GM19372 (cell line): ENCODE data around the gene PGM3.
A peak's percentile ranks its signal among the peaks of the same experiment; 100 is the strongest.
"Not testable (repeated sequence)": the region's sequence is repeated elsewhere in the genome, so short reads cannot be mapped to it uniquely, and the experiment has no call there.

Experiments
- ATAC-seq: cut with Tn5 transposase; IDR thresholded peaks from one replicate; pipeline ENCODE4 v1.9.1; 2021; ENCODE audit warnings: mild to moderate bottlenecking, low read depth, moderate library complexity; ENCODE audit not compliant: unreplicated experiment

PGM3 gene, protein sequence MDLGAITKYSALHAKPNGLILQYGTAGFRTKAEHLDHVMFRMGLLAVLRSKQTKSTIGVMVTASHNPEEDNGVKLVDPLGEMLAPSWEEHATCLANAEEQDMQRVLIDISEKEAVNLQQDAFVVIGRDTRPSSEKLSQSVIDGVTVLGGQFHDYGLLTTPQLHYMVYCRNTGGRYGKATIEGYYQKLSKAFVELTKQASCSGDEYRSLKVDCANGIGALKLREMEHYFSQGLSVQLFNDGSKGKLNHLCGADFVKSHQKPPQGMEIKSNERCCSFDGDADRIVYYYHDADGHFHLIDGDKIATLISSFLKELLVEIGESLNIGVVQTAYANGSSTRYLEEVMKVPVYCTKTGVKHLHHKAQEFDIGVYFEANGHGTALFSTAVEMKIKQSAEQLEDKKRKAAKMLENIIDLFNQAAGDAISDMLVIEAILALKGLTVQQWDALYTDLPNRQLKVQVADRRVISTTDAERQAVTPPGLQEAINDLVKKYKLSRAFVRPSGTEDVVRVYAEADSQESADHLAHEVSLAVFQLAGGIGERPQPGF

DNA sequence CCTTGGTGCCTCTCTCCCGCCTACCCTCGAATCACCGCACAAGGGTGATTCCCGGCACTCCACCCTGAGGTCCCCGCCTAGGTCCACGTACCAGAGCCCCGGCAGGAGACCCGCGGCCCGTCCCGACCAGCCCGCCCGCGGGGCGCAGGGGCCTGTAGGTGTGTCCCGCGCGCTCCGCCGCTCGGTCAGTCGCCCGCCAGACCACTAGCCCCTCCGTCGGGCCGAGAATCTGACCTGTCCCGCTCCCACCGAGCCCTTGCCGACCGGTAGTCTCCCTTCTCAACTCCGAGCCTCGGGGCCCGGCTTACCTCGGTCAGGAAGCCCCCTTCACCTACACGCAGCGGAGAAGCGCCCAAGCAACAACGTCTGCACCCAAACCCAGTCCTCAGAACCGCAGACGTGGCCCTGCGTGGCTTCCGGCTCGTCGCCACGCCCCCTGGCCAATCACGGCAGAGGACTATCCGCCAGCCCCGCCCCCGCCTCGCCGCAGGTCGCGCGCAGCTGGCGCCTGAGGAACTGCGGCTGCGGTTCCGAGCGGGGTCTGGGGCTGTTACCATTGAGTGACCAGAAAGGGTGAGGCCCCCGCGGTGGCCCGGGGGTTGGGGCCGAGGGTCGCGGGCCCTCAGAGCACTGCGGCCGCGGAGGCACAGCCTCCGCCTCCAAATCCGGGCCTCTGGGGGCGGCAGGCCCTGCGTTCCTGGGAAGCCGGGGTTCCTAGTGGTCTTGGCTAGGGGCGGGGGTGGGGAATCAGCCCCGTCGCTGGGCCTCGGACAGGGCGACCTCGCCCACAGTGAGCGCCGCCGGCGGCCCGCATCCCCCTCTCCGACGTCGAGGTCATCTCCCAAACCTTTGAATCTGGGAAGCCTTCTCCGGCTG is at the start of gene PGM3, which contains the start of gene RWDD2A:
Gene PGM3, minus strand, starts transcription at position 395 of the 876 bp plus-strand sequence. CDS start 2,253 bp downstream, outside the sequence.
Gene RWDD2A, plus strand, starts transcription at position 487 of the 876 bp plus-strand sequence. CDS start 1,095 bp downstream, outside the sequence.
- ATAC-seq = peak; percentile 97

DNA sequence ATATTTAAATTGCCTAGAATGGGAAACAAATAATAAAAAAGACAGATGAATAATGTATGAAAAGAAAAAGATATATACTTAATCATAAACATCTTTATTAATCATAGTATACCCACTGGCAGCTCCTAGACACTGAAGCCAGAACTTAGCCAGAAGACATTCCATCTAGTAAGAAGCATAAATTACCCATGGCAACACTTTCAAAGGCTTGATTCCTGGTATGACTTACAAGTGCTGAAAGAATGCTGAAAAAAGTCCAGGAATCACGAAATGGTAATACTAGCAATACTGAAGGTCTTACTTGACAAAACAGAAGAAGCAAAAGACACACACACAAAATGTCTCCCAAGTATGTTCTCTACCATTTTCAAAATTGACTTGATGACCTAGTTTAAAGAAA is 38.1 kb upstream of the PGM3 start:
- ATAC-seq = no peak

DNA sequence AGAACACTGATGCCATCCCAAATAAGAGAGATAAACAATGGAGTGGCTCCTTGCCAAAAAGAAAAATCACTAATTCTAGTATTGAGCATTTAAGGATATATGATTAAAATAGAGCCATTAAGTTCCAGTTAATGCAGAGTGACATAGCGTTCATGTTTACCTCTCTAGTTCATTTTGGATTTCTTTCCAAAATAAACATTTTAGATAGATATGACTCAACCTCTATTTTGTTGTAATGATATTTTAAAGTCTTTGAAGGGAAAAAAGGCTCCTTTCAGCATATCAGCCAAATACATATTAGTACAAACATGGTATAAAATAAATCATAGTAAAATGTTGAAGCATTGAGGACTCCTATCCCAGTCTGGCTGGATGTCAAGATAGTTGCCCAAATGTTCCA is 33.5 kb upstream of the PGM3 start:
- no peak for ATAC-seq

DNA sequence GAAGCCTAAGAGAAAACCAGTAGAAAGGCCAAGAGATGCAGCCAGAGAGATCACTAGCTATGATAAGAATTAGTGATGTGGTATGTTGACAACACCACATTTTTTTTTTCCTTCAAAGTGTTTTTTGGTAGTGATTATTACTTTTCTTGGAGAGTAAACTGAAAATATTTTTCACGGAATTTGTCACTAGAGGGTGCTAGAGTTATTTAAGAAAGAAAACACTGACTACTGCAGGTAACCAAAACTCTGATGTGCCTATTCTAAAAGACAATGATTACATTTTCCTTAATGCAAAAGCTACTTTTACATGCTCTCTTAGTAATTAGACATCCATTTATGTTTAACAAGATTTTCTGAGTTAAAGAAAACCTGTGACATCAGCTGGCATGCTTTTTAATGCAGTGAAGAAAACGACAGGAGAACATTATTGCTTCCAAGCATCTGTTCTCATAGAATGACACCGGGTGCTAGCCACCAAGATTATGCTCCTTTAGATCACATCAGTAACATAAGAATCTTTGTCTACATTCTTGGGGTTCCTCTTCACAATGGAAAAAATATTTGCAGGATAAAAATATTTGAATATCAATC is 28.9 kb upstream of the PGM3 start:
- ATAC-seq = no peak

DNA sequence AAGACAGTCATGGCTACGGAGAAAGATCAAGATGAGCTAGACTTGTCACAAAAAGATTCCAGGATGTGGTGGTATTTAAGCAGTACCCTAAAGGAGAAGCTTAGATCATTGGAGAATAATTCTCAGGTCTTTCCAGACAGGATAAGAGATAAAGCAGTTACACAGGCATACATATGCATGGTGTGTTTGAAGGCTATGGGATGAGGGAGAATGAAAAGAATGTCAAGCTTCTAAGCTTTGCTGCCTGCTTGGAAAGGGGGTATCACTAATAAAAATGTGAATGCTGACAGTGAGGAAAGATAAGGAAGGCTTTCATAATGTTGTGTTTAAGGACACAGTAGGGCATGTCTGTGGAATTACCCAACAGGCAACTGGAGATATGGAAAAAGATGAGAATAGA is 28.2 kb upstream of the PGM3 start:
- no peak for ATAC-seq

DNA sequence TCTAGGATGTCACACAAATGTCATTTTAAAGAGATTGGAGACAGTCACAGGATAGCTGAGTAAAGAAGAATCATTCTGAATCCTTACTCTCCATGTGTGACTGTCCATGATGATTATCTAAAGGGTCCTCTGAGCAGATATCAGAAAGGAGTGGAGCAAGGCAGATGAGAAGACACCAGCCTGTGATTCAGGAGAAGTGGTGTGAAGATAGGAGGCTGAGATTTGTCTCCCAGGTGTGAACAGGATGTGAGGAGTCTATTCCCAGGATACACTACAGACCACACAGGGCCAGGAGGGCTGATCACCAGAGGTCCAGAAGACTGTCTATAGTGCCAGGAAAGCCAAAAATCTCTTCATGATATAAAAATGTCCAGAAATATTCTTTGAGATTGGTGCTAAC is 27.1 kb upstream of the PGM3 start:
- ATAC-seq = no peak

DNA sequence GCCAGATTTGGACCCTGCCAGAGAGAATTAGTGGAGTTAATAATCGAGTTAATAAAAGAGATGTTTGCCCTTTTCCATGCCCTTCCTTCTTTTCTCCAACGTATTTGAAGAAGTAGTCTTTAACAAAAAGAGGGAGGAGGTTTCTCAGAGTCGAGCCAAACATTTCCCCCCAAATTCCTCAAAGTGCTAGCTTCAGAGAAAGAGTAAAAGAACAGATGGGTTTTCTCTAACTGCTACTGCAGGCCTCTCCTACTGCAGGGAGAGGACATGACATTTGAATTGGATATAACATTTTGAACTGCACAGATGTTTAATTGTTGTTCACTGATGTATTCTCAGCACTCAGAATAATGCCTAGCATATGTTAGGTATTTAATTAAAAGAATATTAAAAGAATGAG is 25.6 kb upstream of the PGM3 start:
- ATAC-seq = no peak

DNA sequence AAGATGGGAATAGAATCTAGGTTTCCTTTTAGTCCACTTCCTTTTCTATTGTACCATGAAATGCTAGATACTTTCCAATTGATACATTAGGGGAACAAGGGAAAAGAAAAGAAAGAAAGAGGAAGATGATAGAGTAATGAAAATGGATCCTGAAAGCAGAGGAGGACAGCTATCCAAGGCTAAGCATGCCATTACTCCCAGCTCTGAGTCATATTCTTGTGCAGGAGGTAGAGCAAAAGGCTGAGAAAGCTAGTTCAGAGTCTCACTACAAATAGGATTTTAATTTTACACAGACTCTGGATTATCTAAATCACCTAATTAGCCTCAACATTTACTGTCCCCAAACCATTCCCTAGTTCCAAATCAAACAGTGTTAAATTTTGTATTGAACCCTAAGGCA is 23.7 kb upstream of the PGM3 start:
- ATAC-seq = no peak

DNA sequence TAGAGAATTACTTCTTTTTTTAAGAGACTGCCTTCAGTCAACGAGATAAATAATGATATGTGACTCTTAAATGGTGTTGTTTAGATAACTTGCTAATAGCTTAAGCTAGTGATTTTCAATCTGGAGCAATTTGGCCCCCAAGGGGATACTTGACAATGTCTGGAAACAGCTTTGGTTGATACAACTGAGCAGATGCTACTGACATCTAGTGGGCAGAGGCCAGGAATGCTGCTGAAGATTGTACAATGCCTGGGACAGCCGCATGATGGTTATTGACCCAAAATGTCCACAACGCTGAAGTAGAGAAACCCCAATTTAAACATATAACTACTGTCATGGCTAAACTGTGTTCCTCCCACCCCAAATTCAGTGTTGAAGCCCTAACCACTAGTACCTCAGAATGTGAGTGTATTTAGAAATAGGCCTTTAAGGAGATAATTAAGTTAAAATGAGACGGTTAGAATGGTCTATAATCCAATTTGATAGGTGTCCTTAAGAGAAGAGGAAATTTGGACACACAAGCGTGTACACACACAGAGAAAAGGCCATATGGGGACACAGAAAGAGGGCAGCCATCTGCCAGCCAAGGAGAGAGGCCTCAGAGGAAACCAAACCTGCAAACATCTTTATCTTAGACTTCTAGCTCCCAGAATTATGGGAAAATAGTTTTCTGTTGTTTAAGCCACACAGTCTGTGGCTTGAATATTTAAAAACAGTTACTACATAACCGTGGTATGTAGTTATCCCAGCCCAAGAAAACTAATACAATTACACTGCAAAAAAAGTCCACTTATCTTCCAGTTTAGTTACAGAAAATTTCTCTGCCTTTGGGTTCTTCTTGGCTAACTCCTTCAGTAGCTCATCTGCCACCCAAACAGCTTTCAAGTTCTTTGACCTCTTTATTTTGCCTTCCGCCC is 22.3 kb upstream of the PGM3 start:
- peak; percentile 99 for ATAC-seq

DNA sequence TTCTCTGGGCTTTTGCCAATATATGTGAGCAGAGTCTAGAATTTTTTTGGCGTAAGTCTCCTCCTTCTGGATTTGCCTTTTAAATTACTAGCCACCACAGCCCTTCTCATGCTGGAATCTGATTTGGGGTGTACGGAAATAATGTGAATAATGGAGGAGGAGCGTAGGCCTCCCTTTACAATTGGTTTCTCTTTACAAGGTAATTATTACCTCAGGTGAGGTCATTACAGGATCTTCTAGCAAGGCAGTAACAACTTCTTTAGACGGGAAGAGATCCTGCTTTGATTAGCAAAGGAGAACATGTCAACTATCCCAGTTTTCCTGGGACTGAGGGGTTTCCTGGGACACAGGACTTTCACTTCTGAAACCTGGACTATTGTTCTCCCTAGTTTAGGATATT is 9.0 kb upstream of the PGM3 start:
- ATAC-seq = no peak

DNA sequence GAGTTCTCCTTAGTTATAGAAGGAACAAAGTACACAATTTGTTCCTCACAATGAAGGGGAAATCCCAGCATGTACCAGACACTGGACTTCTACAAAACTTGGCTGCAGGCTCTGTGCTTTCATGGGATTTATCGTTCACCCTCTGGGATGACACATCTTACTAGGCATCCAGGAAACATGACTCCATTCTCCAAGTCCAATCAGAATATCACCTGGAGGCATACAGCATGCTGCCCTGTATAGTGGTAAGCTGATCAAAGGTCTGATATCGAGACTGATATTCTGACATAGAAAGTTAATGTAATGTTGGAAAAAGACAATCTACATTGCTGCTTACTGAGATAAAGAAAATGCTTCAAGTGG is 6.8 kb upstream of the PGM3 start:
- no peak for ATAC-seq

DNA sequence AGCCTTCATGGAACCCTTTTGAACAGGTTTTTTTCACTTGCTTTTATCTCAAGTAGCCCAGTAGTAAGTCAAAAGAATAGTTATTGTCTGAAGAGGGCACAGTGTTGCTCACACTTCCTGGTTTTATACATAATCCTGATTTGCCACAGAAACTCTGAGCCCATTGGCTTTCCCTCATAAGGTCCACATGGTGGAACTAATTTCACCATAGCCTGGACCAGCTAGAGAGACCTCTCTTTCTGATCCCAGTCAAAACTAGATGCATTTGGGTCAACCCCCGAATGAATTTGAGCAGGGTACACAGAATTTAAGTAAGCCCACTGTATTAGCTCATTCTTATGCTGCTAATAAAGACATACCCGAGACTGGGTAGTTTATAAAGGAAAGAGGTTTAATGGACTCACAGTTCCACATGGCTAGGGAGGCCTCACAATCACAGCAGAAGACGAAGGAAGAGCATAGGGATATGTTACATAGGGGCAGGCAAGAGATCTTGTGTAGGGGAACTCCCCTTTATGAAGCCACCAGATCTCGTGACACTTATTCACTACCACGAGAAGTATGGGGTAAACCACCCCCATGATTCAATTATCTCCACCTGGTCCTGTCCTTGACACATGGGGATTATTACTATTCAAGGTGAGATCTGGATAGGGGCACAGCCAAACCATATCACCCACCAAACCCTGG is 6.3 kb upstream of the PGM3 start:
- ATAC-seq = no peak

DNA sequence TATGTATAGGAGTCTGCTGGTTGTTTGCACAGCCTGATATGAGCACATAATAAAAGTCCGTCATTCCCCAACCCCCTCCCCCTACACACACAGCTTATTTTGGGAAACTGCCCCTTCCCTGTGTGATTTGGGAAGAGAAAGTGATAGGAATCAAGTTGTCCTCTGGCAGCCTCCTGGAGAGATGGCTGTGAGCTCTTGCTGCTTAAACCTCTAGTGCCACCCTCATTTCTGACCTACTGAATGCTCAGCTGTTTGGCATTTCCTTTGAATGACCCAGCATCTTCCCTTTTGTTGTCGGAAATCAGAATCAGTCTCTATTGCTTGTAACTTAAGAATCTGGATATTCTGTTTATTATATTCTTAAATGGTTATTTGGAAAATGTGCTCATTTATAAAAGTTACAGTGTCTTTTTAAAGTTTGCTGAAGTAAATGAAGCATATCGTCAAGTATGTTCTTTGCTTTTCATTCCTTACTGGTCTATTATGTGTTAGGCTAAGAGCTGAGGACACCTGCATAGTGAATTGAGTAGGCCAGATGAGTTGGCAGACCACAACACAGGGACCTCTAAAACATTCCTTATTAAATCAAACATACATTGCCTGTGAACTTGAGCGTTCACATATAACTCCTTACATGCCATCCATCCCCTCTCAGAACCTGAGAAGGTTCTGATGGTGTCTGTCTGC is 5.6 kb upstream of the PGM3 start:
- no peak for ATAC-seq

DNA sequence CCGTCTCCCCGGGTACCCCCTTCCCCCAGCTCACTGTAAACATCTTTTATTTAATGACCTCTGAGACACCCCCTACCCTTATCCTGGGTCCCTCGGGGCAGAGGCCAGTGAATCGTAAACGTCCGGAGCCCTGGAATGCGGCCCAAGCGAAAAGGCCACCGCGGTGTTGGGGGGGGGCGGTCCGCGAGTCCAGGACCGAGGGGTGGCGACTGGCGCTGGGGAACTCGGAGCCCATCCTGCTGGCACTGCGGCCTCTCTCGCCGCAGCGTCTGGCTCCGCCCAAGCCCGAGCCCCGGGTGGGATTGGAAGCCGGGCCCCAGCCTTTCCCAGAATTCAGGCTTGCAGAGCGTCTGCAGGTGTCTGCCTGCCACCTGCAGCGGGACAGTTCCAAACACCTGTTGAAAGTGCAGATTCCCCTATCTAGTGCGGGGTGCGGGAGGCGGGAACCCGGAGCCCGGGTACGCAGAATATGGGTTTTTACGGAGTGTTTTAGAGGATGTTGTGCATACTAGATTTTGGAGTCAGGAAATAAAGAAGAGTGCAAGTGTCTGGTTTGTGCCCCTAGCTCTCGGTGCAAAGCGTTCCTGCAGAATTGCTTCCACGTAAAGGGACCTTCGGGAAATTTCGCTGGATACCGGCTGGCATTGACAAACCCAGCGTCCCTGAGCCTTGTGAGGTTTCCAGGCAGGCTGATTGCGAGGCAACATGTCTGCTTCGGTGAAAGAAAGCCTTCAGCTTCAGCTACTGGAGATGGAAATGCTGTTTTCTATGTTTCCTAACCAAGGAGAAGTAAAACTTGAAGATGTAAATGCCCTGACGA is 892 bp upstream of the PGM3 start:
- peak; percentile 17 for ATAC-seq

DNA sequence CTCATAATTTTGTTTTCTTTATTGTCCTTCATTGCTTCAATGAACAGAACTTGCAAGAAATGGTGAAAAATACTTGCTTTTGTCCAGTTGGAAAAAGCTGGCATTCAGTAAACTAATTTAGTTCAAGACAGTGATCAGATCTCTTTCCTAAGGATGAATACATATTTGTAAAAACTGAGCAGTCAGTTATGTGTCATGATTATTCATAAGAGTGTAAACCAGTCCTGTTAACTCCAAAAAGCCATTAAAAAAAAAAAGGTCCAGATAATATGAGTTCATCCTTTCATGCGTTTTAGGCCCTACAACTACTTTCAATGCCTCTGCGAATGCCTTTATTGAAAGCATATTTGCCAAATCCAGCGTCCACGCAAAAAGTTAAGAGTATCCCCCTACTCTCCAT is 609 bp downstream of the PGM3 start:
- no peak for ATAC-seq

DNA sequence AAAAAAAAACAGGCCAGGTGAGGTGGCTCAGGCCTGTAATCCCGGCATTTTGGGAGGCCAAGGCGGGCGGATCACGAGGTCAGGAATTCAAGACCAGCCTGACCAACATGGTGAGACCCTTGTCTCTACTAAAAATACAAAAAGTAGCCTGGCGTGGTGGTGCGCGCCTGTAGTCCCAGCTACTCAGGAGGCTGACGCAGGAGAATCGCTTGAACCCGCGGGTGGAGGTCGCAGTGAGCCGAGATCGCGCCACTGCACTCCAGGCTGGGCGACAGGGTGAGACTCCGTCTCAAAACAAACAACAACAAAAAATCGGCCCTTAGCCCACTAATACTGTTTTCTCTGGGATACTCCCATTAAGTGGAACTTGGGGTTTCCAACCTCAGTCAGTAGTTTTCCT is 1.1 kb downstream of the PGM3 start:
- not testable (repeated sequence) for ATAC-seq

DNA sequence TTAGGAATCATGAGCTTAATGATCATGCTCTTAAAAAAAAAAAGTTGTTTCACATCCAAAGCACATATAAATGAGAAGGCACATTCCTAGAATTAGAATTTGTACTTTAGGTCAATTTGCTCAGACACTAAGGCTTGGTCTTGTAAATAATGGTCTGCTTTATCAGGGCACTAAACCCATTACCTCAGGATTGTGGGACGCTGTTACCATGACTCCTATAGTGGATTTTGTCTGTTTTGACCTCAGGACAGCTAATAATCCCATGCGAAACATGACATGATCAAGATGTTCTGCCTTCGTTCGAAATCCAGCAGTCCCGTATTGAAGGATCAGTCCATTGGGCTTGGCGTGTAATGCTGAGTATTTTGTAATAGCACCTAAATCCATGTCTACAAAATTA is 2.4 kb downstream of the PGM3 start:
- no peak for ATAC-seq

DNA sequence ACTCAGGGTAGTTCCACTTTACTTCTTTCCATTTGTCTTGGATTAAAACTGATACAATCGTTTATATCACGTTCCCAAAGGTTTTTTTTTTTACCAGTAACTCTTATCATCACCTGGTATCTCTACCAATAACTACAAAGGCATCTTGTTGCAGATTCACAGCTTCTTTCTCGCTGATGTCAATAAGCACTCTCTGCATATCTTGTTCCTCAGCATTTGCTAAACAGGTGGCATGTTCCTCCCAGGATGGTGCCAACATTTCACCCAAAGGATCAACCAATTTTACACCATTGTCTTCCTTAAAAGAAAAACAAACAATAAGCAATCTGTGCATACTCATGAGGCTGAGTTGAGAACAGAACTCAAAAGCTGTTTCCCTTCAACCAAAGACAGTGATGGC is 4.6 kb downstream of the PGM3 start:
- no peak for ATAC-seq
